Large intestine (tissue), 3 donors: Measurements from ENCODE around the gene NRXN2. TPM values are rescaled to one million over a fixed set of nuclear protein-coding genes. Genes with fewer than 3 reads are reported as not detected.
A peak's percentile ranks its signal among the peaks of the same experiment; 100 is the strongest.
"Not testable (repeated sequence)": the region's sequence is repeated elsewhere in the genome, so short reads cannot be mapped to it uniquely, and the experiment has no call there.

Experiments
- DNase-seq, 2 donors: peaks; one replicate each; pipeline versions ENCODE4 v3.0.0 to v3.0.0-alpha.2; 2013
- H3K27ac ChIP-seq: one replicate; pipeline ENCODE4 v1.5.1; 2013; ENCODE audit warnings: low read length
- H3K27me3 ChIP-seq: 2 replicates; pipeline ENCODE4 v1.6.1; 2013; ENCODE audit warnings: low read length; ENCODE audit not compliant: control insufficient read depth, insufficient read depth
- H3K36me3 ChIP-seq: 2 replicates; pipeline ENCODE4 v1.6.1; 2013; ENCODE audit warnings: low read length; ENCODE audit not compliant: control insufficient read depth, insufficient read depth
- H3K4me1 ChIP-seq: one replicate; pipeline ENCODE4 v1.6.1; 2013; ENCODE audit warnings: low read length; ENCODE audit not compliant: control insufficient read depth, insufficient read depth
- H3K4me3 ChIP-seq: one replicate; pipeline ENCODE4 v1.5.1; 2013; ENCODE audit warnings: low read length
- H3K9me3 ChIP-seq: one replicate; pipeline ENCODE4 v1.6.1; 2013; ENCODE audit warnings: mild to moderate bottlenecking, low read depth, low read length, moderate library complexity; ENCODE audit not compliant: control insufficient read depth
- WGBS: methylation state at CpG from one replicate; pipeline ENCODE4 v1.1.5; 2013; ENCODE audit warnings: low lambda C conversion rate; ENCODE audit not compliant: insufficient coverage; 5-methylcytosine and 5-hydroxymethylcytosine counted together
- polyA plus RNA-seq: library from polyadenylated mRNA; unstranded; fragments of 120-200 nt; gene quantifications from one replicate; pipeline ENCODE4 v1.2.1, GENCODE V29; 2013

The NRXN2 gene
- polyA plus RNA-seq, 1 donor, result 13.8 TPM

DNA sequence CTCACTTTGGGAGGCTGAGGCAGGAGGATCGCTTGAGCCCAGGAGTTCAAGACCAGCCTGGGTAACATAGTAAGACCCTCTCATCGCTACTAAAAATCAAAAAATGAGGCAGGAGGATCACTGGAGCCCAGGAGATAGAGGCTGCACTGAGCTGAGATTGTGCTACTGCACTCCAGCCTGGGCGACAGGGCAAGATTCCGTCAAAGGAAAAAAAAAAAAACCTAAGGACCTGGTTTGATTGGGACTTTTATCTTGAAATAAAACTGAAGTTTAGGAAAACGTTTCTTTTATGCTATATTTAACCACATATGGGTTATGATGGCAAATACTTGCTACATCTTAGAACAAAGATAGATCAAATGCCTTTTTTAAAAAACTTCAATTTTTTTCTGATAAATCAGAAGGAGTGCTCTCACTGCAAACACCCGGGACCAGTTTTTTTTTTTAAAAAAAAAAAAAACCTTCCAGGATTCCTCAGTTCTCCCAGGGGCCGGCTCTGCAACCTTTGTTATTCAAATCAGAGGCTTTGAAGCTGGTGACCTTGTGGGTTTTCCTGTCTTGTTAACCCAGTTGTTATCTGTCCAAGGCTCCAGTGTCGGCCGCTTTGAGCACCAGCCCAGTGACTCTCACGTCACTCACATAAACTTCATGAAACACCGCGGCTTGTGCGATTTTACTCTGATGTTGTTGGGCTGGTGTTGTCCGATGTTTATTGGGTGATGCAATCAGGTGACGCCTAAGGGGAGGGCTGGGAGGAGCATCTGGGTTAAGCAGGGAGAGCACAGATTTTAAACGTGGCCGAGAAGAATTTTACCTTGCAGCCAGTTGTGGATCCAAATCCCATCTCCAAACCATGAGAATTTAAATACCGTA, 156.7 kb downstream of the NRXN2 start:
- Histone ChIP-seq H3K9me3 (no peaks in the 10 kb centered on the region), H3K27me3 (no peaks in the 10 kb centered on the region), H3K36me3 (no peaks in the 10 kb centered on the region), H3K4me3 (no peak overlapping the region), H3K4me1 (peaks cover 12% of the 10 kb centered on the region), H3K27ac (no peak overlapping the region)
- peak; percentile 68 to 84 for DNase-seq
- WGBS, result 0% methylated on average over 2 of the region's 18 CpGs

DNA sequence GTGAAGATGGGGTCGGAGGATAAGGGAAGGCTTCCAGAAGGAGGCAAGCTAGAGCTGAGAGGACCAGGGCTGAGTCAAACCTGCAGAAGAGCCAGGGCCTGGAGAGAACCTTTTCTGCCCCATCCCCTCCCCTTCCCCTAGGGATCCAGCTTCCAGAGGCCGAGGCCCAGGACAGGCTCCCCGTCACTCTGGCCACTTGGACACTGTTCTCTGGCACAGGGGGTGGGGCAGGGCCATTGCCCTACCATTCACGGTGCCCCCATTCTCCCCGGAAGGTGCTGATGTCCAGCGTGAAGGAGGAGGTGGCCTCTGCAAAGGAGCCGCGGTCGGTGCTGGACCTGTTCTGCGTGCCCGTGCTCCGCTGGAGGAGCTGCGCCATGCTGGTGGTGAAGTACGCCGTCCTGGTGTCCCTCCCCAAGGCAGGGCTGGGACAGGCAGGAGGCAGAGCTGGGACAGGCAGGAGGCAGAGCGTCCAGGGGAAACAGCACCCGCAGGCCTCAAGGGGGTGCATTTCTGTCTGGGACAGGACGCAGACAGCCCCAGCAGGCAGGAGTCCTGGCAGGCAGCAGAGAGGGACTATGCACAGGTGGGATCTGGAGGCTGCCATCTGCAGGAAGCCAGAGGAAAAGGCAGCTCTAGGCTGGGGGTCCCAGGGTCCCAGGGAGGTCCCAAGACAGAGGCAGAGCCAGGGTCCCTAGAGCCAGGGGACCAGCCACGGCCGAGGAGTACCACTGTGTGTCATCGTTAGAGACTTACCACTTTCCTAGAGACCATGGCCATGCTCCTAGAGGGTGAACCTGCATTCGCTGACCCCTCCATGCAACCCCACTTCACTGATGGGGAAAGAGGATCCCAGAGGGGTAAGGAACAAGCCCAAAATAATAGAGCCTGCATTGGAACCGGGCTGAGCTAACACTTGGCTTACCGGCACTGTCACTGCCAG, 157.8 kb downstream of the NRXN2 start:
- Histone ChIP-seq H3K27me3 (no peaks in the 10 kb centered on the region), H3K27ac (no peak overlapping the region), H3K36me3 (no peaks in the 10 kb centered on the region), H3K9me3 (no peaks in the 10 kb centered on the region), H3K4me3 (no peak overlapping the region), H3K4me1 (peaks cover 17% of the 10 kb centered on the region)
- no peak for DNase-seq
- WGBS, result 60% methylated on average over 1 of the region's 24 CpGs

DNA sequence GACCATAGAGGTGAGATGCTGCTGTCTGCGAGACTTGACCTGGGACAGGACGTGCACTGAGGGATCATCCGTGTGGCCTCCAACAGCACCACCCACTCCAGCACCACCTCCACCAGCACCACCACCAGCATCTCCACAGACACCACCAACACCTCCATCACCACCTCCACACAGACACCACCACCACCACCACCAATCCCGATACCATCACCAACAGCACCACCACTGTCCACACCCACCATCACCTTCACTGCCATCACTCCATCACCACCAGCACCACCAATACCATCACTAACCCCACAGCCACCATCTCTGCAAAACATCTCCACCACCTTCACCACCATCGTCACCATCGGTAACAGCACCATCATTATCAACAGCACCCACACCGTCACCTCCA, 158.6 kb downstream of the NRXN2 start:
- Histone ChIP-seq H3K36me3 (no peaks in the 10 kb centered on the region), H3K9me3 (no peaks in the 10 kb centered on the region), H3K4me1 (peaks cover 19% of the 10 kb centered on the region), H3K27ac (no peak overlapping the region), H3K4me3 (no peak overlapping the region), H3K27me3 (no peaks in the 10 kb centered on the region)
- no peak for DNase-seq
- no CpG with 5 or more reads among the region's 7 CpGs for whole genome bisulfite sequencing

DNA sequence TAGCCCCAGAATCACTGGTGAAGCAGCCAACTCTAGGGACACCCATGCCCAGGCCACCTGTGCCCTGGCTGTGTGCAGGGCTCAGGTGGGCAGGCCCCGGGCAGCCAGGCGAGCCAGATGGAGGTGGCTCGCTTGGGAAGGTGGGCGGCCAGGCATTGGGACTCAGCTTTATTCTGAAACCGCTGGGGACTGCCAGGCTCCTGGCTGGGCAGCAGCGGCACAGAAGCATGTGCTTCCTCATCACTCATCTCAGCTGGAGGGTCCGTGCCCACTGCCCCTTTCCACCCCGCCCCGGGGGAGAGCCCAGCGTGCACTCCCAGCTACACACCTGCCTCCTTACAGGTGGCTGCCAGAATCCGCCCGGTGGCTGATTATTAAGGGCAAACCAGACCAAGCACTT, 159.0 kb downstream of the NRXN2 start:
- Histone ChIP-seq H3K4me1 (peaks cover 19% of the 10 kb centered on the region), H3K36me3 (no peaks in the 10 kb centered on the region), H3K4me3 (no peak overlapping the region), H3K9me3 (no peaks in the 10 kb centered on the region), H3K27ac (no peak overlapping the region), H3K27me3 (no peaks in the 10 kb centered on the region)
- DNase-seq, result no peak
- WGBS, result no CpG with 5 or more reads among the region's 12 CpGs

DNA sequence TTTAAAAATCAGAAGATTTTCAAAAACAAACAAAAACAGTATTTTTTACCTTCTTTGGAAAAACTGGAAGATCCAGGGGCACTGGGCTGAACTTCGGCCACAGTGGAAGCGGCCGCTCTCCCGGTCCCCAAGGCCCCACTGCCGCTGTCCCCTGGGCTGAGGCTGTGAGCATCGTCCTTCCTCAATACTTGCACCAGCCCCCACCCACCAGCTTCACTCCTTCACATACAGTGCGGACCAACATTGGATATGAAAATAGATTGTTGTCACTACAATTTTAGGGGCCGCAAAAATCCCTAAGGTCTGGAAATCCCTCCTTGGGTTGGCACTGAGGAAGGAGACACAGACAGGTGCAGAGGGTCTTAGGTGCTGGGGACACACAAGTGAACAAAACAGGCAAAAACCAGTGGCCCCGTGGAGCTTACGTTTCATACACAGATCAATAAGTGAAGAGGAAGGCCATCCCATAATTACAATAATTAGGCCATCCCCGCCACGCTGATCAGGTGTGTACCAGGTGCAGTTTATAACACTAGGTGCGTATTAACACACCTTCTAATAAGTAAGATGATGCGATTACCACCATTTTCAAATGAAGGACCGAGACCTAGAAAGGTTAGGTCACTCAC, 160.2 kb downstream of the NRXN2 start:
- no peak overlapping the region for H3K4me3 ChIP-seq
- WGBS, result no CpG with 5 or more reads among the region's 15 CpGs

DNA sequence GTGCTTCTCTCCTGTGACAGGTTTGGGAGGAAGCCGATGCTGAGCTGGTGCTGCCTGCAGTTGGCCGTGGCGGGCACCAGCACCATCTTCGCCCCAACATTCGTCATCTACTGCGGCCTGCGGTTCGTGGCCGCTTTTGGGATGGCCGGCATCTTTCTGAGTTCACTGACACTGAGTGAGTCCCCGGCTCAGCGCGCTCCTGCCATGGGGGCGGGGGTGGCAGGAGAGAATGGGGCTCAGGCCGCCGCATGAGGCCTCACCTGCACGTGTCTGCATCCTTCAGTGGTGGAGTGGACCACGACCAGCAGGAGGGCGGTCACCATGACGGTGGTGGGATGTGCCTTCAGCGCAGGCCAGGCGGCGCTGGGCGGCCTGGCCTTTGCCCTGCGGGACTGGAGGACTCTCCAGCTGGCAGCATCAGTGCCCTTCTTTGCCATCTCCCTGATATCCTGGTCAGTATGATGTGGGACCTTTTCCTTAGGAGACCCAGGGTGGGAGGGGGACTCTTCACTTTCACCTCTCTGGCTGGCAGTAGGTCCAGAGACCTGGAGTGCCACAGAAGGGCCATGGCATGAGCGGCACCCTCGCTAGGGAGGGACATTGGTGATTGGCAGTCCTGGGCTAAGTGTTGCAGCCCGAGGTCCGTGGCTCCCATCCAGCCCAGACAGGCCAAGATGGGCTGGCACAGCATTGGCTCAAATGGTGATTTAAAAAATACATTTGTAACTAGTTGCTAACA, 160.8 kb downstream of the NRXN2 start:
- H3K4me3 ChIP-seq, result no peak overlapping the region
- H3K27me3 ChIP-seq, result no peaks in the 10 kb centered on the region
- no peaks in the 10 kb centered on the region for H3K36me3 ChIP-seq
- H3K4me1 ChIP-seq, result peaks cover 18% of the 10 kb centered on the region
- DNase-seq, result no peak
- WGBS, result no CpG with 5 or more reads among the region's 29 CpGs
- no peaks in the 10 kb centered on the region for H3K9me3 ChIP-seq
- H3K27ac ChIP-seq, result no peak overlapping the region

More for the DNA sequence above, 160.2 kb downstream of the NRXN2 start:
- no peak for DNase-seq
- Histone ChIP-seq H3K4me1 (peaks cover 19% of the 10 kb centered on the region), H3K27ac (no peak overlapping the region), H3K9me3 (no peaks in the 10 kb centered on the region), H3K36me3 (no peaks in the 10 kb centered on the region), H3K27me3 (no peaks in the 10 kb centered on the region)

GRCh38 chr11:64561429-64561828, 161.6 kb downstream of the NRXN2 start:
- H3K27ac ChIP-seq, H3K27me3 ChIP-seq, H3K4me3 ChIP-seq, DNase-seq, H3K36me3 ChIP-seq, H3K9me3 ChIP-seq: not testable (repeated sequence)
- H3K4me1 ChIP-seq, result peaks cover 16% of the 10 kb centered on the region
- WGBS, result no CpG with 5 or more reads among the region's 3 CpGs

DNA sequence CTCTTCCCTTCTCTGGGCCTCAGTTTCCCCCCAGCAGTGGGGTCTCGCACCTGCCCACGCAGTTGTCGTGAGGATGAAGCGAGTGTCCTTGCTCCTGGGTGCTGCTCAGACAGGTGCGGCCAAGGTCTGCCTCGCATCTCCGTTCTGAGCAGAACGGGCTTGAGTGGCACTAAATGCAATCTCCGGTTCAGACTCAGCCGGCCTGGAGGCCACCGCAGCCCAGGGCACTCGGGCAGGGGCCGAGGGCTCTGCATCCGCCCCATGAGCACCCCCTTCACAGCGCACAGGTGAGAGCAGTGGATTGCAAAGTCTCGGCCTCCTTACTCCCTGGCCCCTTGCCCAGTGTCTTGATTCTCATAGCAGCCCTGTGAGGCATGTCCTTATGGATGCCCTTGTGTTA, 162.1 kb downstream of the NRXN2 start:
- Histone ChIP-seq H3K9me3 (no peaks in the 10 kb centered on the region), H3K4me3 (no peak overlapping the region), H3K4me1 (peaks cover 19% of the 10 kb centered on the region), H3K27me3 (no peaks in the 10 kb centered on the region), H3K27ac (no peak overlapping the region), H3K36me3 (no peaks in the 10 kb centered on the region)
- no CpG with 5 or more reads among the region's 16 CpGs for WGBS
- DNase-seq, result no peak

- Histone ChIP-seq H3K27ac (no peak overlapping the region), H3K36me3 (no peaks in the 10 kb centered on the region), H3K4me3 (no peak overlapping the region), H3K4me1 (peaks cover 24% of the 10 kb centered on the region), H3K27me3 (no peaks in the 10 kb centered on the region), H3K9me3 (no peaks in the 10 kb centered on the region)
- no CpG with 5 or more reads among the region's 15 CpGs for WGBS
- DNase-seq, result no peak
Measured at GRCh38 chr11:64560139-64560771, 162.7 kb downstream of the NRXN2 start.
